ENCODE data around the gene CPTP. TPM values are rescaled to one million over a fixed set of nuclear protein-coding genes. Genes with fewer than 3 reads are reported as not detected.

Gene CPTP
- total RNA-seq, 2 experiments from 2014 or later, result 12.1 to 13.1 TPM

DNA sequence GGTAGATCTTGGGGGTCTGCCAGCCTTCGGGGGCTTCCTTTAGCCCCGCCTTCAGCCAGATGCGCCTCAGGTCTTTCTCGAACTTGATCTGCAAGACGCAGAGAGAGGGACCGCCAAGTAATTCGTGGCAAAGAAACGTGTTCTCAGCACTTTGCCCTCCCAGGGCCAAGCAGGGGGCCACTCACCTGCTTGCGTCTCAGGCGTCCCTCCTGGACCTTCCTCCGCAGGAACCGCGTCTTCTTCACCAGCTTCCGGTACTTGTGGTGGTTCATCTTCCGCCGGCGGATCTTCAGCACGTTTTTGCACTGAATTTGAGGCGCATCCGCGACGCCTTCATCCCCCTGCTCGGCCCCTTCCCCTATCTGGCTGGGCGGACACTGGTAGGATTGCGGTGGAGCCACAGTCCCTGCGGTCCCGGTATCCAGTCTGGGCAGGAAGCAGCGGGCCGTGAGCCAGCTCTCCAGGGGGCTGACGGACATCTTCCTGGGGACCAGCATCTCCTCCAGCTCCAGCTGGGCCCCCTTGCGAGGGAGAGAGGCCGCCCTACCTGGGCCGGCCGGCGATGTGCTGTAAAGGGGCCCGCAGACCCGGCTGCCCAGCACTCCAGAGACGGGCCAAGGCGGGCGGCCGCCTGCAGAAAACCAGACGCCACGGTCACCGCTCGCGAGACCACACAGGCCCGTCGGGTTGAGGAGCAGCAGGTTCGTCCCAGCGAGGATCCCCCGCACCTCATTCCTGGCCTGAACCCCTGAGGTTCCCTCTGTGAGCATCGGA, 49.4 kb downstream of the CPTP start:
- Mint-ChIP-seq H3K27ac (peak overlapping the region; percentile 51), H3K36me3 (peaks cover 6% of the 10 kb centered on the region), H3K4me1 (ENCODE audit: low read depth) (peaks cover 18% of the 10 kb centered on the region), H3K27me3 (no peaks in the 10 kb centered on the region), H3K4me3 (peak overlapping the region; percentile 87), H3K9me3 (no peaks in the 10 kb centered on the region)
- DNase-seq, result no peak
- ChIA-PET POLR2A (interaction anchor here (2.1 kb wide), 1 partner anchor 26 kb away, joined by 16 read pairs; the partner anchor contains the start of gene CCNL2), CTCF (interaction anchor here (1.5 to 2.5 kb wide), 4 partner anchors 25 to 252 kb away, joined by 4 to 20 read pairs (median 6); partner anchors contain the start of gene CCNL2)
- intact Hi-C loops (cut with micrococcal nuclease), result loop anchor here (2.0 to 10.0 kb wide), 2 partner anchors 33 to 339 kb away; partner anchors contain the start of gene MRPL20

GRCh38 chr1:1374589-1374928, 50.0 kb downstream of the CPTP start:
- Mint-ChIP-seq H3K27ac (peak overlapping the region; percentile 51), H3K4me1 (ENCODE audit: low read depth) (peaks cover 18% of the 10 kb centered on the region), H3K36me3 (peaks cover 6% of the 10 kb centered on the region), H3K27me3 (no peaks in the 10 kb centered on the region), H3K9me3 (no peaks in the 10 kb centered on the region), H3K4me3 (peak overlapping the region; percentile 87)
- intact Hi-C loops (cut with micrococcal nuclease), result loop anchor here (2.0 to 10.0 kb wide), 2 partner anchors 32 to 340 kb away; partner anchors contain the start of gene MRPL20
- no peak for DNase-seq
- POLR2A ChIA-PET, result interaction anchor here (0.7 to 2.1 kb wide), 3 partner anchors 21 to 49 kb away, joined by 3 to 16 read pairs (median 6); partner anchors contain the start of gene CCNL2
- CTCF ChIA-PET, result interaction anchor here (1.2 to 2.5 kb wide), 5 partner anchors 23 to 253 kb away, joined by 3 to 20 read pairs (median 4); partner anchors contain the start of gene CCNL2

- DNase-seq, result peak; percentile 98
These were observed 50.5 kb downstream of the CPTP start, which contains the start of gene AURKAIP1 for GRCh38 chr1:1374929-1375662. AURKAIP1 (minus strand) TSS chr1:1375207; CDS start chr1:1374756, 451 bp downstream.

GRCh38 chr1:1376551-1377226, 52.1 kb downstream of the CPTP start:
- Mint-ChIP-seq H3K4me3 (peak overlapping the region; percentile 87), H3K9me3 (no peaks in the 10 kb centered on the region), H3K27ac (no peak overlapping the region), H3K36me3 (peaks cover 6% of the 10 kb centered on the region), H3K4me1 (ENCODE audit: low read depth) (peaks cover 16% of the 10 kb centered on the region), H3K27me3 (no peaks in the 10 kb centered on the region)
- ChIA-PET CTCF (interaction anchor here (0.7 to 2.5 kb wide), 3 partner anchors 22 to 157 kb away, joined by 3 to 20 read pairs (median 5); partner anchors contain the start of genes CCNL2 and MRPL20), POLR2A (interaction anchor here (2.1 kb wide), 1 partner anchor 23 kb away, joined by 16 read pairs; the partner anchor contains the start of gene CCNL2)
- intact Hi-C loops (cut with micrococcal nuclease), result loop anchor here (5.0 to 10.0 kb wide), 2 partner anchors 69 to 342 kb away; partner anchors contain the start of genes ACAP3 and PUSL1
- DNase-seq, result no peak

More at GRCh38 chr1:1374929-1375662, 50.5 kb downstream of the CPTP start, which contains the start of gene AURKAIP1:
- H3K36me3 Mint-ChIP-seq, result peaks cover 6% of the 10 kb centered on the region
- POLR2A ChIA-PET, result interaction anchor here (0.7 to 2.1 kb wide), 5 partner anchors 21 to 311 kb away, joined by 3 to 16 read pairs (median 3); partner anchors contain the start of genes CCNL2 and MRPL20
- H3K4me1 Mint-ChIP-seq (ENCODE audit: low read depth), result peaks cover 18% of the 10 kb centered on the region
- H3K27me3 Mint-ChIP-seq, result no peaks in the 10 kb centered on the region
- H3K9me3 Mint-ChIP-seq, result no peaks in the 10 kb centered on the region
- H3K4me3 Mint-ChIP-seq, result peak within 1 kb of the TSS; percentile 87
- H3K27ac Mint-ChIP-seq, result peak within 1 kb of the TSS; percentile 90
- CTCF ChIA-PET, result interaction anchor here (0.7 to 2.5 kb wide), 8 partner anchors 23 to 89 kb away, joined by 3 to 20 read pairs (median 4); partner anchors contain the start of genes CCNL2 and MRPL20
- intact Hi-C loops (cut with micrococcal nuclease), result loop anchor here (1.0 to 10.0 kb wide), 7 partner anchors 24 to 340 kb away; partner anchors contain the start of genes ACAP3, C1orf159, CCNL2 and DVL1

GRCh38 chr1:1377540-1378205, 53.1 kb downstream of the CPTP start:
- H3K4me1 Mint-ChIP-seq (ENCODE audit: low read depth), result peaks cover 13% of the 10 kb centered on the region
- intact Hi-C loops (cut with micrococcal nuclease), result loop anchor here (5.0 to 10.0 kb wide), 2 partner anchors 70 to 343 kb away; partner anchors contain the start of genes ACAP3 and PUSL1
- ChIA-PET POLR2A (interaction anchor here (0.7 kb wide), 1 partner anchor 122 kb away, joined by 3 read pairs; no protein-coding TSS in a partner anchor), CTCF (no interaction called here)
- H3K36me3 Mint-ChIP-seq, result peaks cover 6% of the 10 kb centered on the region
- H3K4me3 Mint-ChIP-seq, result no peak overlapping the region
- no peak for DNase-seq
- no peaks in the 10 kb centered on the region for H3K9me3 Mint-ChIP-seq
- H3K27me3 Mint-ChIP-seq, result no peaks in the 10 kb centered on the region
- no peak overlapping the region for H3K27ac Mint-ChIP-seq

Small RNAs within 50 kb of the gene (microRNA-seq; reads per million reads assigned to microRNA genes)
- gene MIR6726 (ENCODE audit: borderline microRNAs expressed, borderline number of aligned reads, borderline replicate concordance) (3.5 reads per million), gene MIR6727 (ENCODE audit: borderline microRNAs expressed, borderline number of aligned reads, borderline replicate concordance) (1.6 reads per million), gene MIR6808 (ENCODE audit: borderline microRNAs expressed, borderline number of aligned reads, borderline replicate concordance) (not detected)

Other genes with a start within 250 kb of the CPTP start
- gene C1orf159, start 208.7 kb upstream of the CPTP start, total RNA-seq, result 10 to 100 TPM; 19.5 to 20.5 TPM
- gene TTLL10, start 150.9 kb upstream of the CPTP start, total RNA-seq, result not detected
- 100 to 1,000 TPM; 375 to 387 TPM for gene TNFRSF18, start 118.2 kb upstream of the CPTP start, total RNA-seq
- gene TNFRSF4, start 110.6 kb upstream of the CPTP start, total RNA-seq, result 1,000 to 10,000 TPM; 1,003 to 1,005 TPM
- 100 to 1,000 TPM; 302 to 305 TPM for gene SDF4, start 92.8 kb upstream of the CPTP start, total RNA-seq
- 10 to 100 TPM; 14.6 to 15.5 TPM for gene B3GALT6, start 92.6 kb upstream of the CPTP start, total RNA-seq
- gene C1QTNF12, start 78.1 kb upstream of the CPTP start, total RNA-seq, result 1 to 10 TPM; 3.8 to 4.2 TPM
- 10 to 100 TPM; 58.7 to 61.6 TPM for gene UBE2J2, start 50.9 kb upstream of the CPTP start, total RNA-seq
- gene SCNN1D, start 44.4 kb upstream of the CPTP start, total RNA-seq, result 1 to 10 TPM; 4.9 to 7.2 TPM
- 10 to 100 TPM; 31.8 to 32.0 TPM for gene ACAP3, start 16.9 kb upstream of the CPTP start, total RNA-seq
- 10 to 100 TPM; 19.7 to 23.1 TPM for gene PUSL1, start 16.2 kb upstream of the CPTP start, total RNA-seq
- 100 to 1,000 TPM; 107 to 120 TPM for gene INTS11, start 142 bp upstream of the CPTP start, total RNA-seq
- under 1 TPM in 1 of 2 experiments, not detected in 1; 0.10 TPM for gene TAS1R3, start 6.5 kb downstream of the CPTP start, total RNA-seq
- gene DVL1, start 24.6 kb downstream of the CPTP start, total RNA-seq, result 10 to 100 TPM; 37.6 to 38.6 TPM
- under 1 TPM in 1 of 2 experiments, not detected in 1; 0.19 TPM for gene MXRA8, start 33.8 kb downstream of the CPTP start, total RNA-seq
- 100 to 1,000 TPM; 124 to 131 TPM for gene AURKAIP1, start 50.4 kb downstream of the CPTP start, total RNA-seq
- 100 to 1,000 TPM in 1 of 2 experiments, 10 to 100 TPM in 1; 96.0 to 108 TPM for gene CCNL2, start 74.5 kb downstream of the CPTP start, total RNA-seq
- 100 to 1,000 TPM; 122 to 123 TPM for gene MRPL20, start 82.5 kb downstream of the CPTP start, total RNA-seq
- not detected for gene ANKRD65, start 96.5 kb downstream of the CPTP start, total RNA-seq
- gene VWA1, start 110.9 kb downstream of the CPTP start, total RNA-seq, result under 1 TPM; 0.69 to 0.92 TPM
- gene ATAD3C, start 124.9 kb downstream of the CPTP start, total RNA-seq, result 1 to 10 TPM; 1.2 to 1.7 TPM
- 10 to 100 TPM; 35.4 to 36.3 TPM for gene ATAD3B, start 147.0 kb downstream of the CPTP start, total RNA-seq
- 10 to 100 TPM; 45.7 to 46.7 TPM for gene ATAD3A, start 187.4 kb downstream of the CPTP start, total RNA-seq
- under 1 TPM in 1 of 2 experiments, not detected in 1; 0.29 TPM for gene TMEM240, start 215.8 kb downstream of the CPTP start, total RNA-seq